CD4-positive, alpha-beta T cell treated with Interleukin-6 at 100 ng/mL for 8 hours (primary cell): ENCODE measurements around the gene CDH13.

ENCODE experiments used
- DNase-seq: peaks from one replicate; pipeline ENCODE4 v3.0.0-alpha.2; 2020; ENCODE audit warnings: mixed read lengths, low spot score

CDH13 gene

DNA sequence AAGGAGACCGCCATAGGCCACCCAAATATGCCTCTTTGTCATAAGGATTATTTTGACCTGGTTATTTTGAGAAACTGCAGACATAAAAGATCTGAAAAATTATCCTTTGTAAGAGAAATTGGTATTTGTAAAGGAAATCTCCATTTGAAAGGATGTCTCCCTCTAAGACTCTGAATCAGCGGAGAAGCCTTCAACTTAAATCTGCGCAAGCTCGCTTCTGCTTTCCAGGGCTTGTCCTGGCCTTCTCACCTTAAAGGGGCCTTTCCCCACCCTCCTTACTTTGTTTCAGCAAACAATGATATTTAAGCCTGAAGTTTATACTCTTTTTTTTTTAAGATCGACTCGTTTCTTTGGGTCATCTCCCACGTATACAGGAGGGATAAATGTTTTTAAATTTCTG, 1215.5 kb downstream of the CDH13 start:
- no peak for DNase-seq

DNA sequence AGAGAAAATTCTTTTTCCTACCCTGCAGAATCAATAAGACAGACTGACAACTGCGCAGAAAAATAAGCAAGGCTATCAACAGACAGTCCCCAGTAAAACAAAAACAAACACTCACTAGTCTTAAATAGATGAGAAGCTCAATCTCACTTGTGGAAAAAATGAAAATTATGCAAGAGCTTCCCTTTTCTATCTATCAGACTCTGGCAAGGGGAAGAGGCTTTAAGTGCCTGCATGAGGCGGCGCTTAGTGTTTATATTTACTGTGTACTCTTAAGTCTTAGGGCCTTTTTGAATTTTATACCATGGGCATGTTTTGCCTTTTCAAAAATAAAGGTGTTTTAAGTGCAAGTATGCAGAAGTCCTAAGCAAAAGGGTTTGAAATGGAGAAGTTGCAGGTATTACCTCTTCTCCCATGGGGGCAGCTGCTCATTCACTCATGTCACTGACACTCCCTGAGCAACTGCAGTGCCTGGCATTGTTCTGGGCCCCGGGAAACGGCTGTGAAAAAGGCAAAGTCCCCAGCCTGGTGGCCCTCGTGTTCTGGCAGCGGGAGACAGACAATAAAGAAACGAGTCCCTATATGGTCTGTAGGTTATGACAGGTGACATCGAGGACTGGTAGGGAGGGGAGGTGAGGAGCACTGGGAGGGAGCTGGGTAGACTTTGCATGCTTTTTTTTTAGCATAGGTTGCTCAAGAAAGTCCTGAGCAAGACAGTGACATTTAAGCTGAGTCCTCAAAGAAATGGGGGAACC, 1216.2 kb downstream of the CDH13 start:
- DNase-seq = no peak

DNA sequence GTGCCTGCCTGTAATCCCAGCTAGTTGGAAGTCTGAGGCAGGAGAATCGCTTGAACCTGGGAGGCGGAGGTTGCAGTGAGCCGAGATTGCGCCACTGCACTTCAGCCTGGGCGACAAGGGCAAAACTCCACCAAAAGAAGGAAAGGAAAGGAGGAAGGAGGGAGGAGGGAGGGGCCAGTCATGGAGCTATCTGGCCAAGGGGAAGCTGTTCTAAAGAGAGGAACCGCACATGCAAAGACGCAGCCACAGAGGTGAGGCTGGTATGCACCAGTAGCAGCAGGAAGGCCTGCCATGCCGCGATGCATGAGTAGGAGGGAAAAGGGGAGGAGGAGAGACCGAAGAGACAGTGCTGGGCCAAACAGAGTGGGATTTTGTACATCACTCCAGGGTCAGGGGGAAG, 1216.9 kb downstream of the CDH13 start:
- no peak for DNase-seq

DNA sequence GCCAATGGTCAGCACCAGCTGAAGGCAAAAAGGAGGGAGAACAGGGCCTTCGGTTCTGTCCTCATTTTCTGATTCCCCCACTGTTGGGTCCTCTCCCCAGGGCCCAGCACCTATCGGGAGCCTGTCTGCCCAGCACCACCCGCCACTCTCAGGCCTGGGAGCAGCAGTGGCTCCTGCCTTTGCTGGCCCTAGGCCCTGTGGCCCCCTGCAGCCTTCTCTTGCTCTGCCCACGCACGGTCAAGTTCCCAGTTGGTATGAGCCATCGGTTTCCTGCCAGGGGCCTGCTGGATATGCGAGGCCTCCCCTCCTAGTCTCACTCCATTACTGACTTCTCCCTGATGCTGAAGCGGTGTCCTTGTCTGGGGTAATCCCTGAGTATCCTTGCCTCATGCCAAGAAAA, 1218.5 kb downstream of the CDH13 start:
- no peak for DNase-seq

DNA sequence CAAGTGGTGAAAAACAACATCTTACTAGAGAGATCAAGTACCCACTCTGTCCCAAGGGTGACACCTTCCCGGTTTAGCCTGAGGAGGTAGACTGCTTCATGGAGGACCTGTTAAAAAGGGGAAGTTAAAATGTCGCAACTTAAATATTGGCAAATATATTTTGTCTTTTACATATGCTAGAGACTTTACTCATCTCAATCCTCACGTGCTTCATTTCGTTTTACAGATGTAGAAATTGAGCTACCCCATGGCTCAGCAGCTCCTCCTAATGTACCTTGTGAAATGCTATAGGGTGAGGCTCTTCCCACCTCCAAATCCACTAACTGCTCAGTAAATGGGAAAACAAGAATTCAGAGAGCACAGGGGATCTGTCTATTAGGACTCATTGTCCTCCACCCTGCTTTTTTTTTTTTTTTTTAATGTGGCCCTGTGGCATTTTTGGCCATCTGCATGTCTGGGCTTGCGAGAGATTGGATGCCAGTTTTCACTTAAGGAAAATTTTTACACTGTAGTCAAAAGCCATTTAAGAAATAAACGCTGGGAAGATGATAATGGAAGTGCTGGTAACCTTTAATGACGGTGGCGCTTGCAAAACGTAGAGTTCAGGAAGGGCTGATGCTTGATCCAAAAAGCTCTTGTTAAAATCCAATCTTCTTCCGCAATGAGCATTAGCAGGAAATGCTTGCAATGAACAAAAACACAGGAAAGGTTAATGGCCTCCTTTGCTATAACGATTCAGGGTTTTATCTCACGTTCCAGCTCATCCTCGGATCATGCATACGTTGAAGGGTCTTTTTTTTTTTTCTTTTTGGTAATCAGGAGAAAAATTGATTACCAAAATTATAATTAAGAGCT, 1220.8 kb downstream of the CDH13 start:
- DNase-seq = no peak

DNA sequence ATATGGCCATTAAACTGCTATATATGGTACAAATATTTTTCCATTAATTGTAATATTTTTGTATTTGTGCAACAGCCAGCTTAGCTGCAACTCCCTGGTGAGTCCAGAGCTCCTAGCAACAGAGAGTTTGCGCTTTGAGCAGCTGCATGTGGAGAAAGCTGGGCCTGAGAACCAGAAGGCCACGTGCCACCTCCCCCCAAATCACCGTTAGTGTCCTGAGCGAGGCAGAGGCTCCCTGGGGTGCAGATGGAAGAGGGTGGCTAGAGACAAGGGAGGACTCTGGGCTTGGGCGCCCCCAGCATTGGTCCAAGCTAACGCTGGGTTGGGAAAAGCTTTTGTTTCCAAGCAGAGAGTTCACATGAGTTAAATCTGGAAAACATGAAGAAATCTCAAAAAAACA, 1222.7 kb downstream of the CDH13 start:
- DNase-seq = no peak
